HEK293 (cell line): ENCODE data around the gene DNAH6.

ENCODE experiments used
- CTCF ChIA-PET: fragments of 350-600 bp; formaldehyde crosslinking; extraction: SDS; loops from one replicate; lab custom pipeline; 2021; ENCODE audit warnings: antibody characterized with exemption; lab: Yijun Ruan, JAX
- POLR2A ChIA-PET: fragments of 300-600 bp; formaldehyde crosslinking; extraction: SDS; loops from one replicate; lab custom pipeline; 2020; ENCODE audit warnings: antibody characterized with exemption, inconsistent platforms; lab: Yijun Ruan, JAX
- H3K27ac ChIP-seq: fragments of 200-500 bp; sonication (Bioruptor generic); 2 replicates; pipeline ENCODE4 v1.5.1; 2014; ENCODE audit warnings: low read depth, low read length, control low read depth, inconsistent platforms; ENCODE audit errors: extremely low read depth
- H3K36me3 ChIP-seq, 2 experiments: fragments of 200-500 bp in 1 of 2; sonication (Bioruptor generic) in 1 of 2; 1 replicate in 1 of 2; 2 replicates in 1 of 2; pipeline ENCODE4 v1.5.1; 2014 to 2017; ENCODE audit warnings: inconsistent platforms in 2 of 2, low read length in 2 of 2; ENCODE audit not compliant: control insufficient read depth in 2 of 2, insufficient read depth in 1 of 2
- H3K4me1 ChIP-seq: fragments of 200-500 bp; sonication (Bioruptor generic); 2 replicates; pipeline ENCODE4 v1.5.1; 2014; ENCODE audit warnings: mild to moderate bottlenecking, low read length, inconsistent platforms; ENCODE audit not compliant: control insufficient read depth, insufficient read depth
- H3K4me3 ChIP-seq: 2 replicates; pipeline ENCODE4 v1.5.1; 2011; ENCODE audit warnings: low read depth, mild to moderate bottlenecking, control low read depth, low read length, moderate library complexity
- H3K9me3 ChIP-seq: fragments of 200-500 bp; sonication (Bioruptor generic); 2 replicates; pipeline ENCODE4 v1.5.1; 2014; ENCODE audit warnings: low read depth, low read length, inconsistent platforms; ENCODE audit not compliant: control insufficient read depth, insufficient read depth
- ATF2 ChIP-seq: fragments of 450-650 bp; formaldehyde crosslinking; IDR thresholded peaks from 2 replicates; pipeline ENCODE4 v1.5.1; 2016; ENCODE audit warnings: missing biosample characterization, missing genetic modification characterization, low read depth
- KLF1 ChIP-seq: fragments of 450-650 bp; formaldehyde crosslinking; IDR thresholded peaks from 2 replicates; pipeline ENCODE4 v1.5.1; 2016; ENCODE audit warnings: missing biosample characterization, missing genetic modification characterization
- KLF10 ChIP-seq: fragments of 450-650 bp; IDR thresholded peaks from 2 replicates; pipeline ENCODE4 v1.5.1; 2018; ENCODE audit warnings: missing biosample characterization, mild to moderate bottlenecking, missing genetic modification characterization
- MYNN ChIP-seq: fragments of 450-650 bp; formaldehyde crosslinking; IDR thresholded peaks from 2 replicates; pipeline ENCODE4 v1.5.1; 2016; ENCODE audit warnings: missing biosample characterization, missing genetic modification characterization, borderline replicate concordance
- ZBTB44 ChIP-seq: fragments of 450-650 bp; IDR thresholded peaks from 2 replicates; pipeline ENCODE4 v1.5.1; 2018; ENCODE audit warnings: missing biosample characterization, mild to moderate bottlenecking, missing genetic modification characterization
- ZBTB6 ChIP-seq: fragments of 450-650 bp; formaldehyde crosslinking; IDR thresholded peaks from 2 replicates; pipeline ENCODE4 v1.5.1; 2017; ENCODE audit warnings: missing biosample characterization, missing genetic modification characterization
- ZNF239 ChIP-seq: fragments of 450-650 bp; formaldehyde crosslinking; IDR thresholded peaks from 2 replicates; pipeline ENCODE4 v1.5.1; 2016; ENCODE audit warnings: missing biosample characterization, missing genetic modification characterization
- ZNF302 ChIP-seq: fragments of 450-650 bp; formaldehyde crosslinking; IDR thresholded peaks from 2 replicates; pipeline ENCODE4 v1.5.1; 2016; ENCODE audit warnings: missing biosample characterization, missing genetic modification characterization, low read depth
- ZNF391 ChIP-seq: fragments of 450-650 bp; formaldehyde crosslinking; IDR thresholded peaks from 2 replicates; pipeline ENCODE4 v1.5.1; 2016; ENCODE audit warnings: low read depth, missing biosample characterization, missing genetic modification characterization, borderline replicate concordance
- ZNF600 ChIP-seq: fragments of 450-650 bp; formaldehyde crosslinking; IDR thresholded peaks from 2 replicates; pipeline ENCODE4 v1.5.1; 2016; ENCODE audit warnings: missing biosample characterization, missing genetic modification characterization
- ZNF629 ChIP-seq: fragments of 450-650 bp; formaldehyde crosslinking; IDR thresholded peaks from 2 replicates; pipeline ENCODE4 v1.5.1; 2017; ENCODE audit warnings: missing biosample characterization, missing genetic modification characterization
- ZNF654 ChIP-seq: fragments of 450-650 bp; formaldehyde crosslinking; IDR thresholded peaks from 2 replicates; pipeline ENCODE4 v1.5.1; 2016; ENCODE audit warnings: low read depth, missing biosample characterization, missing genetic modification characterization
- ZNF658 ChIP-seq: fragments of 450-650 bp; formaldehyde crosslinking; IDR thresholded peaks from 2 replicates; pipeline ENCODE4; 2016; ENCODE audit warnings: missing biosample characterization, missing genetic modification characterization
- ZNF664 ChIP-seq: fragments of 450-650 bp; formaldehyde crosslinking; IDR thresholded peaks from 2 replicates; pipeline ENCODE4 v1.5.1; 2016; ENCODE audit warnings: missing biosample characterization, missing genetic modification characterization
- ZNF677 ChIP-seq: fragments of 450-650 bp; IDR thresholded peaks from 2 replicates; pipeline ENCODE4 v1.5.0; 2018; ENCODE audit warnings: missing biosample characterization, mild to moderate bottlenecking, missing genetic modification characterization, moderate library complexity
- ZXDB ChIP-seq: fragments of 450-650 bp; formaldehyde crosslinking; IDR thresholded peaks from 2 replicates; pipeline ENCODE4 v1.5.1; 2016; ENCODE audit warnings: missing biosample characterization, missing genetic modification characterization
- TF ChIP-seq, protein P1 (sequence below): fragments of 450-650 bp; formaldehyde crosslinking; IDR thresholded peaks from 2 replicates; pipeline ENCODE4 v1.5.1; 2016; ENCODE audit warnings: missing biosample characterization, missing genetic modification characterization

The DNAH6 gene

GRCh38 chr2:84779781-84780180 is 263.5 kb downstream of the DNAH6 start:
- Histone ChIP-seq H3K4me1 (no peaks in the 10 kb centered on the region), H3K36me3 (no peaks in the 10 kb centered on the region), H3K27ac (no peak overlapping the region), H3K4me3 (no peak overlapping the region), H3K9me3 (no peaks in the 10 kb centered on the region)
- ChIA-PET CTCF (interaction anchor here (0.9 kb wide), 1 partner anchor 16 kb away, joined by 6 read pairs; no protein-coding TSS in a partner anchor), POLR2A (no interaction called here)
- TF ChIP-seq, protein P1, sequence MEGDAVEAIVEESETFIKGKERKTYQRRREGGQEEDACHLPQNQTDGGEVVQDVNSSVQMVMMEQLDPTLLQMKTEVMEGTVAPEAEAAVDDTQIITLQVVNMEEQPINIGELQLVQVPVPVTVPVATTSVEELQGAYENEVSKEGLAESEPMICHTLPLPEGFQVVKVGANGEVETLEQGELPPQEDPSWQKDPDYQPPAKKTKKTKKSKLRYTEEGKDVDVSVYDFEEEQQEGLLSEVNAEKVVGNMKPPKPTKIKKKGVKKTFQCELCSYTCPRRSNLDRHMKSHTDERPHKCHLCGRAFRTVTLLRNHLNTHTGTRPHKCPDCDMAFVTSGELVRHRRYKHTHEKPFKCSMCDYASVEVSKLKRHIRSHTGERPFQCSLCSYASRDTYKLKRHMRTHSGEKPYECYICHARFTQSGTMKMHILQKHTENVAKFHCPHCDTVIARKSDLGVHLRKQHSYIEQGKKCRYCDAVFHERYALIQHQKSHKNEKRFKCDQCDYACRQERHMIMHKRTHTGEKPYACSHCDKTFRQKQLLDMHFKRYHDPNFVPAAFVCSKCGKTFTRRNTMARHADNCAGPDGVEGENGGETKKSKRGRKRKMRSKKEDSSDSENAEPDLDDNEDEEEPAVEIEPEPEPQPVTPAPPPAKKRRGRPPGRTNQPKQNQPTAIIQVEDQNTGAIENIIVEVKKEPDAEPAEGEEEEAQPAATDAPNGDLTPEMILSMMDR (tag by site-specific recombination), result no peak
- TF ChIP-seq ZNF677 (no peak), ZBTB44 (tag by site-specific recombination) (no peak), ZNF391 (tag by site-specific recombination) (no peak), ZNF664 (no peak), ZNF654 (tag by site-specific recombination) (no peak), ZNF658 (tag by site-specific recombination) (no peak), ZNF239 (tag by site-specific recombination) (no peak), ZNF302 (tag by site-specific recombination) (no peak), ZXDB (tag by site-specific recombination) (no peak), MYNN (tag by site-specific recombination) (no peak)

- H3K36me3 ChIP-seq, result no peaks in the 10 kb centered on the region
- ChIA-PET POLR2A (interaction anchor here (0.6 kb wide), 1 partner anchor 178 kb away, joined by 4 read pairs; no protein-coding TSS in a partner anchor), CTCF (interaction anchor here (0.8 kb wide), 1 partner anchor 69 kb away, joined by 5 read pairs; no protein-coding TSS in a partner anchor)
- no peaks in the 10 kb centered on the region for H3K9me3 ChIP-seq
- H3K4me3 ChIP-seq, result no peak overlapping the region
- no peaks in the 10 kb centered on the region for H3K4me1 ChIP-seq
- no peak overlapping the region for H3K27ac ChIP-seq
- TF ChIP-seq ZNF600 (tag by site-specific recombination) (no peak), KLF1 (tag by site-specific recombination) (0 out of 2 replicates have a peak, but pooled peaks have one; percentile 27), ZNF629 (no peak)
Observed at GRCh38 chr2:84781942-84782716, 265.8 kb downstream of the DNAH6 start.

DNA sequence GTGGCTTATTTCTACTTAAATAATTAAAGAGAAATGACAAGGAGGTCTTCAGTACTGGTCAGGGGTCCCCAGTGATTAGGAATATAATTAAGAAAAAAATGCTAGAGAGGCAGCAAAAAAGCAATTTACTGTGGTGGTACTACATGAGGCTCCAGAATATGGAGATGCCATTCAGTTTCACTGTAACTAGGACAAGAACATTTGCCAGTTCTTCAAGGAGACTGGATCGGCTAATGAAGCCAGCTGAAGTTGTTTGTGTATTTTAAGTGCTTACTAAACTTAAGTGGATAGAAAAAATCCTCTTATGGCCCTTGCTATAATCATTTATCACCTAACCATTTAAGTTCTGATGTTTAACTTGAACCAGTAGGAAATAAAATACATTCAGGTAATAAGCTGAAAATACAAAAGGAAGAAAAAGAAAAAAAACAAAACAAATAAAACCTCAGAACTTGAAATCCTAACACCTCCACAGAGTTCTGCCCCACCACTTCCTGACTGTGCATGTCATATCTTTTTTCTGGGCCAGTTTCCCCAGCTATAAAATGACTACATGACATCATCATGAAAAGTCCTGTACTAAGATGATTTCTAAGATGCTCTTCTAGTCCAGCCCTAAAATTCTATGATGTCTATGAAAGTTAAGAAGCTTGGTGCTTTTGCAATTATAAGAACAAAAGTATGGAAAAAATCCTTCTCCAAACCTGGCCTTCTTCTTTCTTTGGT is 266.6 kb downstream of the DNAH6 start:
- H3K36me3 ChIP-seq, result no peaks in the 10 kb centered on the region
- no peak for TF ChIP-seq KLF10
- peak; percentile 60 for TF ChIP-seq ATF2 (tag by site-specific recombination)
- TF ChIP-seq ZBTB6 (tag by site-specific recombination), result no peak
- CTCF ChIA-PET, result interaction anchor here (0.8 kb wide), 1 partner anchor 68 kb away, joined by 5 read pairs; no protein-coding TSS in a partner anchor
- H3K9me3 ChIP-seq, result no peaks in the 10 kb centered on the region
- POLR2A ChIA-PET, result interaction anchor here (0.6 kb wide), 1 partner anchor 177 kb away, joined by 4 read pairs; no protein-coding TSS in a partner anchor
- no peak overlapping the region for H3K27ac ChIP-seq
- H3K4me3 ChIP-seq, result no peak overlapping the region
- H3K4me1 ChIP-seq, result no peaks in the 10 kb centered on the region
